Mesendoderm (in vitro differentiated cells): ENCODE results near the gene SEMA6A.
A peak's percentile ranks its signal among the peaks of the same experiment; 100 is the strongest.

Experiments
- DNase-seq: peaks from one replicate; pipeline ENCODE4 v3.0.0; 2013
- H2AK5ac ChIP-seq: 2 replicates; pipeline ENCODE4 v1.6.1; 2013; ENCODE audit warnings: low read length, inconsistent platforms
- H2BK120ac ChIP-seq: 2 replicates; pipeline ENCODE4 v1.6.1; 2013; ENCODE audit warnings: low read depth, mild to moderate bottlenecking, low read length, moderate library complexity, mixed read lengths
- H2BK15ac ChIP-seq: replicated peaks from 2 replicates; pipeline ENCODE4 v1.6.1; 2013; ENCODE audit warnings: low read depth, mild to moderate bottlenecking, moderate library complexity
- H2BK5ac ChIP-seq: 2 replicates; pipeline ENCODE4 v1.6.1; 2013; ENCODE audit warnings: low read length, inconsistent platforms
- H3K18ac ChIP-seq: 2 replicates; pipeline ENCODE4 v1.6.1; 2013; ENCODE audit warnings: mild to moderate bottlenecking, low read length, mixed read lengths
- H3K23ac ChIP-seq: one replicate; pipeline ENCODE4 v1.6.1; 2013; ENCODE audit warnings: low read length
- H3K27ac ChIP-seq: 2 replicates; pipeline ENCODE4 v1.5.1; 2013; ENCODE audit warnings: low read depth, mild to moderate bottlenecking, inconsistent platforms, low read length, moderate library complexity
- H3K27me3 ChIP-seq: 2 replicates; pipeline ENCODE4 v1.6.1; 2013; ENCODE audit warnings: low read length, control low read depth, mild to moderate bottlenecking, inconsistent platforms; ENCODE audit not compliant: insufficient read depth, poor library complexity
- H3K36me3 ChIP-seq: 2 replicates; pipeline ENCODE4 v1.6.1; 2013; ENCODE audit warnings: low read length, inconsistent platforms; ENCODE audit not compliant: control insufficient read depth, insufficient read depth
- H3K4ac ChIP-seq: one replicate; pipeline ENCODE4 v1.6.1; 2013; ENCODE audit warnings: low read depth, mild to moderate bottlenecking, low read length, moderate library complexity
- H3K4me1 ChIP-seq: 2 replicates; pipeline ENCODE4 v1.6.1; 2013; ENCODE audit warnings: low read depth, low read length, inconsistent platforms; ENCODE audit not compliant: control insufficient read depth
- H3K4me2 ChIP-seq: 2 replicates; pipeline ENCODE4 v1.6.1; 2013; ENCODE audit warnings: low read length
- H3K4me3 ChIP-seq: 2 replicates; pipeline ENCODE4 v1.5.1; 2013; ENCODE audit warnings: mild to moderate bottlenecking, low read length
- H3K56ac ChIP-seq: one replicate; pipeline ENCODE4 v1.6.1; 2013; ENCODE audit warnings: low read length
- H3K79me1 ChIP-seq: 2 replicates; pipeline ENCODE4 v1.6.1; 2013; ENCODE audit warnings: low read length, inconsistent platforms
- H3K79me2 ChIP-seq: 2 replicates; pipeline ENCODE4 v1.6.1; 2013; ENCODE audit warnings: mild to moderate bottlenecking, low read length; ENCODE audit not compliant: control insufficient read depth, insufficient read depth
- H3K9ac ChIP-seq: 2 replicates; pipeline ENCODE4 v1.6.1; 2013; ENCODE audit warnings: low read length, inconsistent platforms
- H4K5ac ChIP-seq: one replicate; pipeline ENCODE4 v1.6.1; 2013; ENCODE audit warnings: low read length
- H4K8ac ChIP-seq: one replicate; pipeline ENCODE4 v1.6.1; 2013; ENCODE audit warnings: low read depth, mild to moderate bottlenecking, control low read depth, low read length, moderate library complexity
- WGBS: extraction: QIAGEN DNeasy Blood & Tissue Kit; methylation state at CpG from one replicate; pipeline ENCODE4 v1.1.7; 2013; ENCODE audit warnings: low lambda C conversion rate, missing lambda C conversion rate; ENCODE audit not compliant: insufficient coverage; ENCODE audit errors: extremely low coverage; 5-methylcytosine and 5-hydroxymethylcytosine counted together

The SEMA6A gene

GRCh38 chr5:116486588-116486987, 88.0 kb downstream of the SEMA6A start:
- H3K79me2 ChIP-seq = peaks cover 16% of the 10 kb centered on the region
- no peak overlapping the region for H3K4me3 ChIP-seq
- H3K56ac ChIP-seq = no peak overlapping the region
- H3K36me3 ChIP-seq = peaks cover 18% of the 10 kb centered on the region
- H3K27ac ChIP-seq = no peak overlapping the region
- no peak for DNase-seq
- WGBS = no CpG with 5 or more reads among the region's 8 CpGs
- H3K23ac ChIP-seq = no peak overlapping the region
- no peak overlapping the region for H2BK120ac ChIP-seq
- H3K4ac ChIP-seq = no peak overlapping the region
- no peak overlapping the region for H4K8ac ChIP-seq
- no peak overlapping the region for H2AK5ac ChIP-seq
- no peak overlapping the region for H2BK5ac ChIP-seq
- H3K9ac ChIP-seq = no peak overlapping the region
- H3K79me1 ChIP-seq = peaks cover 12% of the 10 kb centered on the region
- H3K4me1 ChIP-seq = no peaks in the 10 kb centered on the region
- no peak overlapping the region for H2BK15ac ChIP-seq
- H3K27me3 ChIP-seq = no peaks in the 10 kb centered on the region
- no peak overlapping the region for H4K5ac ChIP-seq
- H3K18ac ChIP-seq = no peak overlapping the region
- H3K4me2 ChIP-seq = no peak overlapping the region

DNA sequence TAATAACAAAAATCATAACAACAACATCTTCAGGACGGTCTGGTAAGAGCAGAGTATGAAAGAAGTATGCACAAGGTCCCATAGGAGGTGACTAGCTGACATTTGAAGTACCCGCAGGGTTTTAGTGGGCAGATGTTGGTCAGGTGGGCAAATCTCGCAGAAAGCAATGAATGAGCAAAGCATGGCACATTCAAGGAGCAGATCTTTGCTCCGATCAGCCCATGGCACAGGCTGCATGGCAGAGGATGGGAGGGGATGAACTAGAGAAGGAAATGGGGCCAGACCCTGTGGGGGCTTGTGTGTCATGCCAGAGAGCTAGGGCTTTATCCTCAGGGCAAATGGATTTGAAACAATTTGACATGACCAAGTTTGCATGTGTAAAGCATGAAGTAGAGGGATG, 90.0 kb downstream of the SEMA6A start:
- H3K79me1 ChIP-seq = peaks cover 8% of the 10 kb centered on the region
- no peak overlapping the region for H2BK15ac ChIP-seq
- H2BK120ac ChIP-seq = no peak overlapping the region
- H3K4me1 ChIP-seq = no peaks in the 10 kb centered on the region
- no peak overlapping the region for H3K56ac ChIP-seq
- no peak overlapping the region for H3K18ac ChIP-seq
- H3K4me3 ChIP-seq = no peak overlapping the region
- no peak overlapping the region for H4K5ac ChIP-seq
- no peak overlapping the region for H3K4me2 ChIP-seq
- no peak overlapping the region for H3K27ac ChIP-seq
- H2AK5ac ChIP-seq = no peak overlapping the region
- H3K79me2 ChIP-seq = peaks cover 9% of the 10 kb centered on the region
- DNase-seq = no peak
- peaks cover 18% of the 10 kb centered on the region for H3K36me3 ChIP-seq
- H3K27me3 ChIP-seq = no peaks in the 10 kb centered on the region
- no peak overlapping the region for H3K9ac ChIP-seq
- no CpG with 5 or more reads among the region's 4 CpGs for WGBS
- H4K8ac ChIP-seq = no peak overlapping the region
- no peak overlapping the region for H3K23ac ChIP-seq
- H2BK5ac ChIP-seq = no peak overlapping the region
- no peak overlapping the region for H3K4ac ChIP-seq

DNA sequence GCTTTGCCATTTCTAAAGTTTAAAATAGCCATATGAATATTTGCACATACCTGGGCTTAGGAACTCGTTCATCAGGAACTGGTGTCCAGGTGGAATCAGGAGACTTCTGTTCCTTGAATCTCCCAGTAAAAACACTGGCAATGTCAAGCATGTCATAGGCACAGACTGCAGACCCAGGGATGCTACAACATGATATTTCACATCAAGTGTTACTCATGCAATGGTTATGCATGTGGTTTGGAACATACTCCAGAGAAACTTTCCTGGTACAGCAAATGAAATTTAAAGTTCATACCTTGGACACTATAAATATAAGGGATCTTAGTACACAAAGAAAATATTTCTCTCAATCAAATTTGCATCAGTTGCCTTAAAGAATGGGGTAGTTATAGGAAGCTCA, 92.2 kb downstream of the SEMA6A start:
- no peak overlapping the region for H3K23ac ChIP-seq

GRCh38 chr5:116480894-116481510, 93.6 kb downstream of the SEMA6A start:
- H4K5ac ChIP-seq = no peak overlapping the region
- H3K36me3 ChIP-seq = peaks cover 19% of the 10 kb centered on the region
- no peak overlapping the region for H4K8ac ChIP-seq
- no peak overlapping the region for H3K27ac ChIP-seq
- DNase-seq = peak; percentile 74
- H3K4me2 ChIP-seq = no peak overlapping the region
- H3K4me1 ChIP-seq = no peaks in the 10 kb centered on the region
- H3K79me2 ChIP-seq = peaks cover 3% of the 10 kb centered on the region
- no peak overlapping the region for H3K9ac ChIP-seq
- no peak overlapping the region for H3K56ac ChIP-seq
- H3K23ac ChIP-seq = no peak overlapping the region
- H2BK15ac ChIP-seq = no peak overlapping the region
- no peak overlapping the region for H2BK120ac ChIP-seq
- H3K79me1 ChIP-seq = peaks cover 3% of the 10 kb centered on the region
- WGBS = no CpG with 5 or more reads among the region's 5 CpGs
- no peak overlapping the region for H3K4ac ChIP-seq
- no peaks in the 10 kb centered on the region for H3K27me3 ChIP-seq
- no peak overlapping the region for H3K4me3 ChIP-seq
- no peak overlapping the region for H2AK5ac ChIP-seq
- no peak overlapping the region for H2BK5ac ChIP-seq
- H3K18ac ChIP-seq = no peak overlapping the region

More for the DNA sequence above, 92.2 kb downstream of the SEMA6A start:
- no peak overlapping the region for H3K4me2 ChIP-seq
- H4K8ac ChIP-seq = no peak overlapping the region
- H4K5ac ChIP-seq = no peak overlapping the region
- DNase-seq = no peak
- no peak overlapping the region for H2BK15ac ChIP-seq
- H3K27me3 ChIP-seq = no peaks in the 10 kb centered on the region
- no peak overlapping the region for H3K4me3 ChIP-seq
- WGBS = no CpG with 5 or more reads among the region's 1 CpG
- no peak overlapping the region for H3K18ac ChIP-seq
- no peak overlapping the region for H2BK5ac ChIP-seq
- H3K79me1 ChIP-seq = peaks cover 5% of the 10 kb centered on the region
- peaks cover 5% of the 10 kb centered on the region for H3K79me2 ChIP-seq
- H3K27ac ChIP-seq = no peak overlapping the region
- H3K4ac ChIP-seq = no peak overlapping the region
- H3K36me3 ChIP-seq = peaks cover 20% of the 10 kb centered on the region
- H3K4me1 ChIP-seq = no peaks in the 10 kb centered on the region
- H3K9ac ChIP-seq = no peak overlapping the region
- no peak overlapping the region for H2AK5ac ChIP-seq
- no peak overlapping the region for H2BK120ac ChIP-seq
- H3K56ac ChIP-seq = no peak overlapping the region

DNA sequence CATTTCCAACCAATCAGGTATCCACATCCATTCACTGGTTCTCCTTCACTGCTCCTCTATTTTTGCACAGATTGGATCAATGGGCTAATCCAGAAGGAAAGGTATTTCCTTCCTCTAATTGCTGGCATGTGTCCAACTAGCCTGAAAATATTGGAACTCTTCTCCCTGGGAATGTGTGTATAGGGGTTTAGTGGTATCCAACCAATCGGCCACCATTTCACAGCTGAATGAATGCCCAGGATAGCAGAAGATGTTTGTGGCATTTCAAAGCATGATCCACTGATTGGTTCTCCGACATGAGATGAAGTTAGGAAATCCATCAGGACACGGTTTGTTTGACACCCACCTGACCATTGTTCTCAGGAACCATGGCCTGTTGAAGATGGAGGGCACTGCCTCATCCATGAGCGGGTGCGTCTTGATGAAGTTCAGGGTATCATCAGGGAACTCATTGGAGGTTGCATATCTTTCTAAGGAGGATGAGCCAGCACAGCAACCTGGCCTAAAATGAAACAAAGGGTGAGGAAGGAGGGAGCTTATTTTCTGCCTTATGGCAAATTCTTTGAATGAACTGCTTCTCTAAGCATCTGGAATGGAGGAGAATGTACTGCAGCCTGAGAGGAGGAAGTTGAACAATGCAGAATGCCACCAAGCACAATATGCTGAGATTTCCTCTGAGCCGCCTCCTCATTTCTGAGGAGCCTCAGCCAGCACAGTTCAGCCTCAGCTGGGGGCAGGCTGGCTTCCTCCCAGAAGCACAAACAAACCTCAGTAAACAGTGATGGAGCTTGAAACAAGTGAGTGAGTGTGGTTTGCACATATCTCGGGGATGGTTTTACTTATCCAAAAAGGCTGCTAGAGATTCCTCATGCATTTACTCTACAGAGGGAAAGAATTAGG, 94.6 kb downstream of the SEMA6A start:
- H3K27me3 ChIP-seq = no peaks in the 10 kb centered on the region
- H2AK5ac ChIP-seq = no peak overlapping the region
- H3K27ac ChIP-seq = no peak overlapping the region
- H4K5ac ChIP-seq = no peak overlapping the region
- H3K4me2 ChIP-seq = no peak overlapping the region
- no peak for DNase-seq
- H3K56ac ChIP-seq = no peak overlapping the region
- no peak overlapping the region for H2BK5ac ChIP-seq
- H2BK120ac ChIP-seq = no peak overlapping the region
- peaks cover 3% of the 10 kb centered on the region for H3K79me2 ChIP-seq
- H3K18ac ChIP-seq = no peak overlapping the region
- H3K4me1 ChIP-seq = no peaks in the 10 kb centered on the region
- H4K8ac ChIP-seq = no peak overlapping the region
- no peak overlapping the region for H3K4ac ChIP-seq
- no CpG with 5 or more reads among the region's 7 CpGs for WGBS
- peaks cover 4% of the 10 kb centered on the region for H3K79me1 ChIP-seq
- H3K9ac ChIP-seq = no peak overlapping the region
- H3K4me3 ChIP-seq = no peak overlapping the region
- H2BK15ac ChIP-seq = no peak overlapping the region
- peaks cover 20% of the 10 kb centered on the region for H3K36me3 ChIP-seq
- H3K23ac ChIP-seq = no peak overlapping the region
